GM13976 (cell line): ENCODE data around the gene PRSS22.

Source experiments
- DNase-seq: peaks from one replicate; pipeline ENCODE4 v3.0.0; 2012; ENCODE audit warnings: low spot score
- in situ Hi-C: fragments of 300-500 bp; cut with MboI; formaldehyde crosslinking; loops from one replicate; pipeline ENCODE4 v1.12.0; 2022; ENCODE audit warnings: low sequenced_read_pairs, mixed read lengths, inconsistent platforms; ENCODE audit not compliant: unreplicated experiment
- TF ChIP-seq, protein P1 (sequence below): IDR thresholded peaks from 2 replicates; pipeline ENCODE4 v1.5.1; 2012; ENCODE audit warnings: borderline replicate concordance, mild to moderate bottlenecking; ENCODE audit not compliant: insufficient read depth; ENCODE audit errors: extremely low read depth, missing control alignments, control extremely low read depth

PRSS22 gene

DNA sequence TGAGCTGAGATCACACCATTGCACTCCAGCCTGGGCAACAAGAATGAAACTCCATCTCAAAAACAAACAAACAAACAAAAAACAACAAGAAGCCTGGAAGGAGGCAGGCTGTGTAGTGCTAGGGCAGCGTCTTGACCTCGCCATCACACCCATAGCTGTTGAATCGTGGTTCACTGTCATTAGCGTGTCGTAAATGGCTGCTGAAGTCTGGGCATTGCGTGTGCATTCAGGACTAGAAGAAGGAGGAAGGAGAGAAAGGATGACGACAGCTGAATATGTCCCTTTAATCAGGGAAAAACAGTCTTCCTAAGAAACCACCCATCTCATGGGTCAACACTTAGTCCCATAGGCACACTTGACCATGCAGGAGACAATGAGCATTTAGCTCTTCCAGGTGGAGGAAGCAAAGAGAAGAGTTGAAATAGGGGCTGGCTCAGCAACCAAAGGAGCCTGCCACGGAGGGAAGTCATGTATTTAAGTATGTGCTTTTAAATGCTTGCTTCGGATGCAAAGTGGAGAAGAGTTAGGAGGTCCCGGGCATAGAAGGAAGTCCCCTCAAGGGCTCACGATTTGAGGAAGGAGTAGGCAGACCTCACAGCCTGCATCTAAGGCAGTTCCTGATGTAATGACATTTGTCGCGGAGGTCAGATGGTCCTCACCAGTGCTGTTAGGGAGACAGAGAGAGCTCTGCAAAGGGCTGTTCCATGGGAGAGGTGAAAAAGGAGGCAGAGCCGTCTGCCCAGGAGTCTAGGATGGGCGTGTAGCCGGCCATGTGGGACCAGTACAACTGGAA, 8.8 kb downstream of the PRSS22 start:
- no peak for DNase-seq
- TF ChIP-seq, protein P1, sequence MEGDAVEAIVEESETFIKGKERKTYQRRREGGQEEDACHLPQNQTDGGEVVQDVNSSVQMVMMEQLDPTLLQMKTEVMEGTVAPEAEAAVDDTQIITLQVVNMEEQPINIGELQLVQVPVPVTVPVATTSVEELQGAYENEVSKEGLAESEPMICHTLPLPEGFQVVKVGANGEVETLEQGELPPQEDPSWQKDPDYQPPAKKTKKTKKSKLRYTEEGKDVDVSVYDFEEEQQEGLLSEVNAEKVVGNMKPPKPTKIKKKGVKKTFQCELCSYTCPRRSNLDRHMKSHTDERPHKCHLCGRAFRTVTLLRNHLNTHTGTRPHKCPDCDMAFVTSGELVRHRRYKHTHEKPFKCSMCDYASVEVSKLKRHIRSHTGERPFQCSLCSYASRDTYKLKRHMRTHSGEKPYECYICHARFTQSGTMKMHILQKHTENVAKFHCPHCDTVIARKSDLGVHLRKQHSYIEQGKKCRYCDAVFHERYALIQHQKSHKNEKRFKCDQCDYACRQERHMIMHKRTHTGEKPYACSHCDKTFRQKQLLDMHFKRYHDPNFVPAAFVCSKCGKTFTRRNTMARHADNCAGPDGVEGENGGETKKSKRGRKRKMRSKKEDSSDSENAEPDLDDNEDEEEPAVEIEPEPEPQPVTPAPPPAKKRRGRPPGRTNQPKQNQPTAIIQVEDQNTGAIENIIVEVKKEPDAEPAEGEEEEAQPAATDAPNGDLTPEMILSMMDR, result no peak
- in situ Hi-C loops, result no loop called here

DNA sequence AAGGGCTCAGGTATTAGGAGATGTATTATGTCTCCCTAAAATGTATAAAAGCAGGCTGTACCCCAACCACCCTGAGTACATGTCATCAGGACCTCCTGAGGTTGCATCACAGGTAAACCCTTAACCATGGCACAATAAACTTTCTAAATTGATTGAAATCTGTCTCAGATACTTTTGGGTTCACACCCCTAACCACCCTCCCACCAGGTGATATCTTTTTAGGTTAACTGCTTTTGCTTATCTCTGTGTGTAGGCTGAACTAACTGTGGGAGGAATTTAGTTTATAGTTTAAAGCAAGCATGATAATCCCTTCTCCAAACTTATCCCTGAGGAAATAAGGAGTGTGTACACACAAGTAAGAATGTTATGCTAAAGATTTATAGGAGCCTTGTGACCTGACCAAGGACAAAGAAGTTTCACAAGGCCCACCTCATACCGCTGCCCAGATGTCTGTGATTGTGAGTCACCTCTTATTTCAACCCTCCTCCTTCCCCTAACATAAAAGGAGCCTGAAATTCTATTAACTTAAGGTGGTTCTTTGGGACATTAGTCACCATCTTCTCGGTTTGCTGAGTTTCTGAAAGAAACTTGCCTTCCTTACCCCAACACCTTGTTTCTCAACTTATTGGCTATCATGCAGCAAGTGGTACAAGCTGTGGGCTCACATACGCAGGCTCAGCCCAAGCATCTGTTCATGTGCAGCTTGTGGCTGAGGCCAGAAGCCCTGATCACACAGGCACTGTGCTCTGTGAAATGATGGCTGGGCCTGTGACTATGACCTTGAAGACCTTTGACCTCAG, 11.3 kb downstream of the PRSS22 start:
- TF ChIP-seq, protein P1, result no peak
- in situ Hi-C loops, result no loop called here
- no peak for DNase-seq

DNA sequence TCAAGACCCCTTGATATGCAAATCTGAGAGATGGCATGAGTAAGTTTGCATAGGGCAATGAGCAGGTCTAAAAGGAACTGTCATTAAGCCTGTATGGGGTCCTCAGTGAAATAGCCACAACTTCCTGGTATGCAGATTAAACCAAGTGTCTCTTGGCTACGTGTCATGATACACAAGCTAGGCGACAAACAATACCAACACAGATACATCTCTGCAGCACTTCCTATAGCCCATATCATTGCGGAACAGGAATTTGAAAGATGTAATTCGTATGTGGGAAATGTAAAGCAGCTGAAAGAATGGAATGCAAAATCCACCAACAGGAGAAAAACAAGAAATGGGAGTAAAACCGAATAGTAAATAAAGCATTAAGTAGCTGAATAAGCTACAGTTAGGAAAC, 12.9 kb downstream of the PRSS22 start:
- TF ChIP-seq, protein P1, result no peak
- no peak for DNase-seq
- in situ Hi-C loops, result no loop called here

DNA sequence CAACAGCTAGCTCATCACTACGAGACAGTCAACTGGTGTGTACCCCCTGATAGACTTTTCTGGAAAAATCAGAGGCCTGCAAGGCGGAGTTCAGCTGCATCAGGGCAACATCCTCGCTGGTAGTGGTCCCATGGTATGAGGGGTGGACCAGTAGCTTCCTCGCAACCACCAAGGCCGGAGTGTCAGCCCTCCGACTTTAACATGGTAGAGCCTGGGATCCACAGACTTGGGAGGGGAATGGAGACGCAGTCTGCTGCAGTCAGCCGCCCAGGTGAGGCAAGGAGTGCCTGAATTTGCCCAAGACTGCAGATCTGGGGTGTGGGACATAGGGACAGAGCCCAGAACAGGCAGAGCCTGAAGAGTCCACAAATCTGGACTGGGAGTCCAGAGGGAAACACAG, 14.4 kb downstream of the PRSS22 start:
- in situ Hi-C loops, result no loop called here
- TF ChIP-seq, protein P1, result no peak

DNA sequence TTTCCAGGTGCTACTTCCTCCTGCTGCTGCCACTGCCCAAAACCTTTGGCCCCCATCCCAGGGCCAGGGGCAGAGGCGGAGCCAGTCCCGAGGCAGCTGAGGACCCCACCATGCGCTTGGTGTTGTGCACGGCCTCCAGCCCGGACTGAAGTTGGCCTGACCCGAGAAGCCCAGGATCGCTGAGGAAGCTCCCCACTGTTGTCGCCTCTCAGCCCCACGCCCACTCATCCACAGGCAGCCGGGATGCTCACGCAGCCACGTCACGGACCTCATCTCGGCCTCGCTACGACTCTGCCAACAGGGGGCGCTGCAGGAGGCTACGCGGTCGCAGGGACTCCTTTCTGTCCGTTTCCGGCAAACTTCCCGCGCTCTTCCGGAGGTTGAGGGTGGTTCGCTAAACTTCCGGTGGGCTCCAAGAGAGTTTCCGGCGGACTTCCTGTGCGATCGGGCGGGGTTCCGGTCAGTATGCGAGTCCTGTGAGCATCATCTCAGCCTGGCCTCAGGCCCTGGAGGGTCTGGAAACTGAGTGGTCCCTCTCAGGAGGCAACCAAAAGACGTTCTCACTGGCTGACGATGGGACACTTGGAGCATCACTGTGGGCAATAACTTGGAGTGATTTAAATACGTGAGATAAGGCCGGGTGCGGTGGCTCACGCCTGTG, 15.5 kb downstream of the PRSS22 start:
- in situ Hi-C loops, result no loop called here
- TF ChIP-seq, protein P1, result peak; percentile 38
- peak; percentile 73 for DNase-seq

More for the DNA sequence above, 14.4 kb downstream of the PRSS22 start:
- DNase-seq, result no peak

DNA sequence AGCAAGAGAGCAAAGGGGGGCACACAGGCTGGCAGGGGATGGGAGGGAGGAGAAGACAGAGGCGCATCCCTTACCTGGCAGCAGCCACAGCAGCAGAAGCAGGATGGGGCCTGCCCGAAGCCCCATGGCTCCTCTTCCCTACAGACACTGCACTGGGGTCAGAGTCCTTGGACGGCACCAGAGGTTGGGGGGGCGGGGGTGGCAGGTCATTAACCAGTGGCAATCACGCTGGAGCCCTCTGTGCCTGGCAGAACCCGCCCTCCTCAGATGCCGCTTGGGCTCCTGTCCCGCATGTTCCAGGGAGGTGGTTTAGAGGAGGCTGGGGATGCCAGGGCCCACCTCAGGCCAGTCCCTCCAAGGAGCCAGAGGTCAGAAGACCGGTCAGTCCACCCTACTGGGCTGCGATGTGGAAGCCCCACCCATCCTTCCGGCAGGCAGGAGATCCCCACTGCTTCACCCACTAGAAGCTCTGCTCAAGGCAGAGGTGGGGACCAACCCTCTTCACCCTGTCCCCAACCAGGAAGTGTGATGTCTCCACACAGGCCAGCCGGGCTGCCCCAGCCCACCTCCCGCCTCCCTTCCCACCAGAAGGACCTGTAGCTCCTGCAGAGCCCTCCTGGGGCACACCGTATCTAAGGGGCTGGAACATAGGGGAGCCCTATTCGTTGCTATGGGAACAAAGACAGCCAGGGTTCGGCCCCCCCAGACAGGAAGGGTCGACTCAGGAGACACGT, 16.2 kb downstream of the PRSS22 start:
- TF ChIP-seq, protein P1, result no peak
- in situ Hi-C loops, result no loop called here
- DNase-seq, result peak; percentile 42
